ENCODE data around the gene DNAI7. TPM values are rescaled to one million over a fixed set of nuclear protein-coding genes. Genes with fewer than 3 reads are reported as not detected.

The DNAI7 gene
- total and polyA plus RNA-seq, 2 donors (not counting 1 experiment from before 2014, with no cell fraction given): 0.62 TPM; not detected in 1

- no peak overlapping the region for H3K9ac ChIP-seq (ENCODE audit: low read length)
- H3K4me2 ChIP-seq (replicated peaks; ENCODE audit: low read depth, low read length, poor library complexity, severe bottlenecking): no peak overlapping the region
- DNase-seq: no peak
- intact Hi-C loops (cut with micrococcal nuclease): no loop called here
- no peak for ATAC-seq (ENCODE audit: low read depth)
- H3K4me1 Mint-ChIP-seq: no peaks in the 10 kb centered on the region
- no peak overlapping the region for H3K4me3 Mint-ChIP-seq
- no peaks in the 10 kb centered on the region for H3K79me2 ChIP-seq (ENCODE audit: control insufficient read depth, insufficient read depth, low read length)
- no peak overlapping the region for H3K27ac ChIP-seq (ENCODE audit: low read length in 2 of 2)
- POLR2A ChIA-PET: no interaction called here
- no peak overlapping the region for H3K27ac Mint-ChIP-seq
- WGBS (ENCODE audit: insufficient coverage): no CpG with 5 or more reads among the region's 1 CpG
- no peak overlapping the region for H3K4me3 ChIP-seq (ENCODE audit: control extremely low read depth in 1 of 5, extremely low read depth in 1 of 5, insufficient read depth in 1 of 5, low read depth in 2 of 5, low read length in 4 of 5)
- no peaks in the 10 kb centered on the region for H4K20me1 ChIP-seq (ENCODE audit: control insufficient read depth, insufficient read depth, low read length, poor library complexity, severe bottlenecking)
- CTCF ChIA-PET: interaction anchor here (0.9 to 4.5 kb wide), 3 partner anchors 26 to 127 kb away, joined by 3 to 24 read pairs (median 3); no protein-coding TSS in a partner anchor
- H3K9me3 ChIP-seq (ENCODE audit: control extremely low read depth in 1 of 3, control insufficient read depth in 2 of 3, insufficient read depth in 1 of 3, low read length in 2 of 3): no peaks in the 10 kb centered on the region
- H3K36me3 ChIP-seq (replicated peaks in 1 of 2; ENCODE audit: control extremely low read depth in 1 of 2, control insufficient read depth in 1 of 2, extremely low read depth in 1 of 2, insufficient read depth in 2 of 2, low read length in 1 of 2): no peaks in the 10 kb centered on the region
- no peaks in the 10 kb centered on the region for H3K9me3 Mint-ChIP-seq (ENCODE audit: insufficient read depth)
- H3K4me1 ChIP-seq (ENCODE audit: control insufficient read depth in 2 of 2, insufficient read depth in 2 of 2, low read length in 2 of 2): no peaks in the 10 kb centered on the region
- no peaks in the 10 kb centered on the region for H3K27me3 ChIP-seq (replicated peaks in 1 of 4; ENCODE audit: control extremely low read depth in 1 of 4, control insufficient read depth in 3 of 4, insufficient read depth in 4 of 4, low read length in 3 of 4)
- no peaks in the 10 kb centered on the region for H3K27me3 Mint-ChIP-seq
- no peak overlapping the region for H2AFZ ChIP-seq (ENCODE audit: insufficient read depth, low read depth, low read length, poor library complexity, severe bottlenecking)
- TF ChIP-seq EZH2 (IDR thresholded peaks at IDR 0.05; ENCODE audit: borderline replicate concordance, insufficient read depth, low read depth, low read length, poor library complexity, severe bottlenecking): no peak
- no peak for TF ChIP-seq CTCF (IDR thresholded peaks at IDR 0.05)
Measured at GRCh38 chr12:25119020-25119419, 75.9 kb downstream of the DNAI7 start.

- Histone ChIP-seq H2AFZ (ENCODE audit: insufficient read depth, low read depth, low read length, poor library complexity, severe bottlenecking) (no peak overlapping the region), H3K4me1 (ENCODE audit: control insufficient read depth in 2 of 2, insufficient read depth in 2 of 2, low read length in 2 of 2) (no peaks in the 10 kb centered on the region), H3K79me2 (ENCODE audit: control insufficient read depth, insufficient read depth, low read length) (no peaks in the 10 kb centered on the region), H3K36me3 (replicated peaks in 1 of 2; ENCODE audit: control extremely low read depth in 1 of 2, control insufficient read depth in 1 of 2, extremely low read depth in 1 of 2, insufficient read depth in 2 of 2, low read length in 1 of 2) (peaks cover 0 to 1% of the 10 kb centered on the region in 2 experiments), H3K27me3 (replicated peaks in 1 of 4; ENCODE audit: control extremely low read depth in 1 of 4, control insufficient read depth in 3 of 4, insufficient read depth in 4 of 4, low read length in 3 of 4) (no peaks in the 10 kb centered on the region), H3K9me3 (ENCODE audit: control extremely low read depth in 1 of 3, control insufficient read depth in 2 of 3, insufficient read depth in 1 of 3, low read length in 2 of 3) (no peaks in the 10 kb centered on the region), H3K27ac (ENCODE audit: low read length in 2 of 2) (no peak overlapping the region), H3K4me3 (ENCODE audit: control extremely low read depth in 1 of 5, extremely low read depth in 1 of 5, insufficient read depth in 1 of 5, low read depth in 2 of 5, low read length in 4 of 5) (no peak overlapping the region), H3K4me2 (replicated peaks; ENCODE audit: low read depth, low read length, poor library complexity, severe bottlenecking) (no peak overlapping the region), H4K20me1 (ENCODE audit: control insufficient read depth, insufficient read depth, low read length, poor library complexity, severe bottlenecking) (no peaks in the 10 kb centered on the region), H3K9ac (ENCODE audit: low read length) (no peak overlapping the region)
- POLR2A ChIA-PET: no interaction called here
- H3K27me3 Mint-ChIP-seq: no peaks in the 10 kb centered on the region
- no peaks in the 10 kb centered on the region for H3K9me3 Mint-ChIP-seq (ENCODE audit: insufficient read depth)
- H3K4me1 Mint-ChIP-seq: no peaks in the 10 kb centered on the region
- no peak for TF ChIP-seq CTCF (IDR thresholded peaks at IDR 0.05)
- H3K4me3 Mint-ChIP-seq: no peak overlapping the region
- DNase-seq (no peak), ATAC-seq (ENCODE audit: low read depth) (no peak)
- H3K27ac Mint-ChIP-seq: no peak overlapping the region
- WGBS (ENCODE audit: insufficient coverage): no CpG with 5 or more reads among the region's 2 CpGs
- CTCF ChIA-PET: interaction anchor here (2.1 kb wide), 1 partner anchor 14 kb away, joined by 9 read pairs; no protein-coding TSS in a partner anchor
- intact Hi-C loops (cut with micrococcal nuclease): no loop called here
Measured at GRCh38 chr12:25115677-25116076, 79.3 kb downstream of the DNAI7 start.

Measured in B cell (primary cell).